ENCODE measurements around the gene PGBD5. TPM values are rescaled to one million over a fixed set of nuclear protein-coding genes. Genes with fewer than 3 reads are reported as not detected.

PGBD5 gene
- total RNA-seq, 1 donor from 2014 or later = 2.0 TPM

DNA sequence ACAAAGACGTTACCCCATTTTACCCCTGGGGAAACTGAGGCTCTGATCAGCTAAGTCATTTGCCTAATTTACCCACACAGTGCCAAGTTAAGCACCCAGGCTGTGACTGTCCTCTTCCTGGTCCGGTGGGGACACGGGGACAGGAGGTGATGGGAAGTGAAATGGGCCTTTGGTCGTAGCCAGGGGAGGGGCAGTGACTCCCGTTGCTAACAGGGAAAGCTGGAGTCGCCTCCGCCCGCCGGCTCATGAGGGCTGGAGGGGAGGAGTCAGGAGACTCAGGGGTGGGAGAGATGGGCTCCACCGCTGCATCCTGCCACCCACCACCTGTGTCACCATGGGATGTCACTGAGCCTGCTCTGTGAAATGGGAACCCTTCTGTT lies 139.3 kb downstream of the PGBD5 start:
- H3K9me3 Mint-ChIP-seq (ENCODE audit: unreplicated experiment) = no peaks in the 10 kb centered on the region
- no peaks in the 10 kb centered on the region for H3K36me3 Mint-ChIP-seq (ENCODE audit: low read depth, unreplicated experiment)
- no peak overlapping the region for H3K27ac Mint-ChIP-seq (ENCODE audit: unreplicated experiment)
- no peak overlapping the region for H3K4me3 Mint-ChIP-seq (ENCODE audit: unreplicated experiment)
- TF ChIP-seq, protein P1, sequence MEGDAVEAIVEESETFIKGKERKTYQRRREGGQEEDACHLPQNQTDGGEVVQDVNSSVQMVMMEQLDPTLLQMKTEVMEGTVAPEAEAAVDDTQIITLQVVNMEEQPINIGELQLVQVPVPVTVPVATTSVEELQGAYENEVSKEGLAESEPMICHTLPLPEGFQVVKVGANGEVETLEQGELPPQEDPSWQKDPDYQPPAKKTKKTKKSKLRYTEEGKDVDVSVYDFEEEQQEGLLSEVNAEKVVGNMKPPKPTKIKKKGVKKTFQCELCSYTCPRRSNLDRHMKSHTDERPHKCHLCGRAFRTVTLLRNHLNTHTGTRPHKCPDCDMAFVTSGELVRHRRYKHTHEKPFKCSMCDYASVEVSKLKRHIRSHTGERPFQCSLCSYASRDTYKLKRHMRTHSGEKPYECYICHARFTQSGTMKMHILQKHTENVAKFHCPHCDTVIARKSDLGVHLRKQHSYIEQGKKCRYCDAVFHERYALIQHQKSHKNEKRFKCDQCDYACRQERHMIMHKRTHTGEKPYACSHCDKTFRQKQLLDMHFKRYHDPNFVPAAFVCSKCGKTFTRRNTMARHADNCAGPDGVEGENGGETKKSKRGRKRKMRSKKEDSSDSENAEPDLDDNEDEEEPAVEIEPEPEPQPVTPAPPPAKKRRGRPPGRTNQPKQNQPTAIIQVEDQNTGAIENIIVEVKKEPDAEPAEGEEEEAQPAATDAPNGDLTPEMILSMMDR (IDR thresholded peaks at IDR 0.05; ENCODE audit: unreplicated experiment) = no peak
- no peak for DNase-seq (ENCODE audit: low spot score)
- H3K27me3 Mint-ChIP-seq (ENCODE audit: unreplicated experiment) = peaks cover 1% of the 10 kb centered on the region
- peaks cover 6% of the 10 kb centered on the region for H3K4me1 Mint-ChIP-seq (ENCODE audit: unreplicated experiment)

DNA sequence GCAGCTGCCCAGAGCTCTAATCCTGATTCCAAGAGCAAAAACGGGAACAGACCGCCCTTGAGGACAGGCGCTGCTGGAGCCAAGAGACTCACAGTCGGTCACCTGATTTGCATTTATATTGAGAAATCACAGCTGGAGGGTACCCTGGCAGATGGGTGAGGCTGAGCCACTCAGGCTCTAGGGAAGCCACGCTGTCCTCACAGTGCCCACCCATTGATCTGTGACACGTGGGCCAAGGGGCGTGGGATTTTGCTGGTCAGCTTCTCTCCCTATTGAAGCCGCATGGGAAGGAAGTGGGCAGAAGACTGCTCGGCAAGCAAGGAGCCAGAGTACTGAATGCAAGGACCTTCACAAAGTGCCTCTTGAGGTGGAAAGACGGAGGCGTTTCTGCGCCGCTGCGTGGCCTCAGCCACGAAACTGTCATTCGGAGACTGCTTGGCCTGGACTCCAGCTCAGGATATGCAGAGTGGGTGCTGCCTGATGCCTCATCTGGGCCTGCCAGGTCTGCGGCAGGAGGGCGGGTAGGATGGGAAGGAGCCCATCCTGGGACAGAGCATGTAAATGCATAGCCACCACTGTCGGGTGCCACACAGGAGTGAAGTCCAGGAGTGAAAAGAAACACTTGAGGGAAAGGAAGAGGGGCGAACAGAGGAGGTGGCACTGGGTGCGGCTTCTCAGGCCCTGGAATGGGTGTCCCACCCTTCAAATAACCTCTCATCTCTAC lies 139.8 kb downstream of the PGBD5 start:
- Mint-ChIP-seq H3K36me3 (ENCODE audit: low read depth, unreplicated experiment) (peaks cover 3% of the 10 kb centered on the region), H3K27ac (ENCODE audit: unreplicated experiment) (no peak overlapping the region), H3K4me1 (ENCODE audit: unreplicated experiment) (peaks cover 3% of the 10 kb centered on the region), H3K4me3 (ENCODE audit: unreplicated experiment) (no peak overlapping the region), H3K27me3 (ENCODE audit: unreplicated experiment) (no peaks in the 10 kb centered on the region), H3K9me3 (ENCODE audit: unreplicated experiment) (no peaks in the 10 kb centered on the region)
- DNase-seq (ENCODE audit: low spot score) = no peak
- TF ChIP-seq, protein P1 (IDR thresholded peaks at IDR 0.05; ENCODE audit: unreplicated experiment) = no peak

DNA sequence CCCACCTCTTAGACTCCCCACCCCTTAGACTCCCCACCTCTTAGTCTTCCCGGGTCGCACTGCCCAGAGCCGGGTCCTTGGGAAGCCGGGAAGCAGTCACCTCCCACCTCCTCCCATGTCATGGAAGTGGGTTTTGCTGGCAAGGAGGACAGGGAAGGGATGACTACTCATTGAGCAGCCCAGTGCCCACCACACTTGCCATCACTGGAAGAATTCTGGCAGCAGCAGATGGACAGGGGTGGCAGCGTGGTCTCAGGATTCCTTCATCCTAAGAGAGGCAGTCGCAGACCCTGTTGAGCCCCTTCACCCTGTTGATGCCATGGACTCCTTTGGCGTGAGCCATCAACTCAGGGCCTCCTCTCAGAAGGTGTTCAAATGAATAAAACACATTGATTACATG lies 140.8 kb downstream of the PGBD5 start:
- peaks cover 5% of the 10 kb centered on the region for H3K36me3 Mint-ChIP-seq (ENCODE audit: low read depth, unreplicated experiment)
- TF ChIP-seq, protein P1 (IDR thresholded peaks at IDR 0.05; ENCODE audit: unreplicated experiment) = no peak
- no peak for DNase-seq (ENCODE audit: low spot score)
- H3K4me3 Mint-ChIP-seq (ENCODE audit: unreplicated experiment) = no peak overlapping the region
- no peaks in the 10 kb centered on the region for H3K9me3 Mint-ChIP-seq (ENCODE audit: unreplicated experiment)
- peaks cover 2% of the 10 kb centered on the region for H3K4me1 Mint-ChIP-seq (ENCODE audit: unreplicated experiment)
- no peaks in the 10 kb centered on the region for H3K27me3 Mint-ChIP-seq (ENCODE audit: unreplicated experiment)
- H3K27ac Mint-ChIP-seq (ENCODE audit: unreplicated experiment) = no peak overlapping the region

DNA sequence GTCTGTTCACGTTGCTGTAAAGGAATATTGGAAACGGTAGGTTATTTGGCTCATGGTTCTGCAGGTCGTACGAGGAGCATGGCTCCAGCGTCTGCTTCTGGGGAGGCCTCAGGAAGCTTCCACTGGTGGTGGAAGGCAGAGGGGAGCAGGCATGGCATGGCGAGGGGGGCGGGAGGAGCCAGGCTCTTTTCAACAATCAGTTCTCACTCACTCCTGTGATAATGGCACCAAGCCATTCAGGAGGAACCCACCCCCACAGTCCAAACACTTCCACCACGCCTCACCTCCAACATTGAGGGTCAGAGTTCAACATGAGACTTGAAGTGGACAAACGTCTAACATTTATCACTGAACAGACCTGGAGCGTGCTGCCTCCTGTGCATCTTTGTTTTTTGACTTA lies 141.2 kb downstream of the PGBD5 start:
- no peaks in the 10 kb centered on the region for H3K9me3 Mint-ChIP-seq (ENCODE audit: unreplicated experiment)
- no peak for DNase-seq (ENCODE audit: low spot score)
- H3K4me3 Mint-ChIP-seq (ENCODE audit: unreplicated experiment) = no peak overlapping the region
- no peaks in the 10 kb centered on the region for H3K27me3 Mint-ChIP-seq (ENCODE audit: unreplicated experiment)
- H3K36me3 Mint-ChIP-seq (ENCODE audit: low read depth, unreplicated experiment) = peaks cover 6% of the 10 kb centered on the region
- H3K4me1 Mint-ChIP-seq (ENCODE audit: unreplicated experiment) = peaks cover 2% of the 10 kb centered on the region
- TF ChIP-seq, protein P1 (IDR thresholded peaks at IDR 0.05; ENCODE audit: unreplicated experiment) = no peak
- no peak overlapping the region for H3K27ac Mint-ChIP-seq (ENCODE audit: unreplicated experiment)

DNA sequence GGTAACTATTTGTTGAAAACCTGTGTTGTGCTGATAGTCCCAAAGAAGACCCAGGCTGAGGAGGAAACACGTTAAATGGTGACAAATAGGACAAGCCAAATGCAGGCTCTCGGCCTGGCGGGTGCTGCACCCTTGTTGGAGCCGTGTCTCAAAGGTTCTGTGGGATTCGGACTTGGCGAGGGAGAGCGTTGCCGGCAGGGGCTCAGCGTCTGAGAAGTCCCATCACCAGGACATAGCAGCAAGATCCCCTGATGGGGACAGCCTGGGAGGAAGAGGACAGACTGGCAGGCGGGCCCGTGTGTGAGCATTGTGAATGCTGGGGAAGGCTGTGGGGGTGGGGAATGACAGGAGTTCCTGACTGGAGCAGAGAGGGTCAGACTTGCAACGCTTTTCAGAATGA lies 142.5 kb downstream of the PGBD5 start:
- TF ChIP-seq, protein P1 (IDR thresholded peaks at IDR 0.05; ENCODE audit: unreplicated experiment) = no peak
- Mint-ChIP-seq H3K27me3 (ENCODE audit: unreplicated experiment) (no peaks in the 10 kb centered on the region), H3K4me3 (ENCODE audit: unreplicated experiment) (no peak overlapping the region), H3K4me1 (ENCODE audit: unreplicated experiment) (peaks cover 2% of the 10 kb centered on the region), H3K36me3 (ENCODE audit: low read depth, unreplicated experiment) (peaks cover 14% of the 10 kb centered on the region), H3K27ac (ENCODE audit: unreplicated experiment) (no peak overlapping the region), H3K9me3 (ENCODE audit: unreplicated experiment) (no peaks in the 10 kb centered on the region)
- DNase-seq (ENCODE audit: low spot score) = no peak

All from endothelial cell (in vitro differentiated cells).